ENCODE results near the gene GPD2. TPM values are rescaled to one million over a fixed set of nuclear protein-coding genes. Genes with fewer than 3 reads are reported as not detected.

GPD2 gene
- total RNA-seq, 1 experiment from 2014 or later: 32.2 TPM

GRCh38 chr2:156486614-156487013, 50.4 kb downstream of the GPD2 start:
- POLR2A ChIA-PET: no interaction called here
- DNase-seq (ENCODE audit: low spot score) (no peak), ATAC-seq (no peak)
- Mint-ChIP-seq H3K9me3 (no peaks in the 10 kb centered on the region), H3K27ac (no peak overlapping the region), H3K4me3 (no peak overlapping the region), H3K4me1 (peaks cover 25% of the 10 kb centered on the region), H3K36me3 (no peaks in the 10 kb centered on the region), H3K27me3 (ENCODE audit: low read depth) (no peaks in the 10 kb centered on the region)
- TF ChIP-seq EMX1 (CRISPR knock-in tag; IDR thresholded peaks at IDR 0.05) (no peak), GRHL2 (CRISPR knock-in tag; IDR thresholded peaks at IDR 0.05; ENCODE audit: insufficient replicate concordance, severe bottlenecking) (no peak), USF2 (CRISPR knock-in tag; IDR thresholded peaks at IDR 0.05) (no peak), CREB1 (CRISPR knock-in tag; IDR thresholded peaks at IDR 0.05) (no peak), ATF6 (CRISPR knock-in tag; IDR thresholded peaks at IDR 0.05) (no peak), NR1H2 (CRISPR knock-in tag; IDR thresholded peaks at IDR 0.05) (no peak)
- CTCF ChIA-PET: no interaction called here

GRCh38 chr2:156489195-156489594, 53.0 kb downstream of the GPD2 start:
- ChIA-PET POLR2A (interaction anchor here (0.6 kb wide), 1 partner anchor 30 kb away, joined by 3 read pairs; no protein-coding TSS in a partner anchor), CTCF (no interaction called here)
- Mint-ChIP-seq H3K9me3 (no peaks in the 10 kb centered on the region), H3K4me1 (peaks cover 9% of the 10 kb centered on the region; the same call in 1 of the 2 replicates), H3K36me3 (no peaks in the 10 kb centered on the region), H3K4me3 (no peak overlapping the region), H3K27ac (no peak overlapping the region), H3K27me3 (ENCODE audit: low read depth) (no peaks in the 10 kb centered on the region)
- DNase-seq (ENCODE audit: low spot score) (no peak), ATAC-seq (no peak)
- TF ChIP-seq, protein P1, sequence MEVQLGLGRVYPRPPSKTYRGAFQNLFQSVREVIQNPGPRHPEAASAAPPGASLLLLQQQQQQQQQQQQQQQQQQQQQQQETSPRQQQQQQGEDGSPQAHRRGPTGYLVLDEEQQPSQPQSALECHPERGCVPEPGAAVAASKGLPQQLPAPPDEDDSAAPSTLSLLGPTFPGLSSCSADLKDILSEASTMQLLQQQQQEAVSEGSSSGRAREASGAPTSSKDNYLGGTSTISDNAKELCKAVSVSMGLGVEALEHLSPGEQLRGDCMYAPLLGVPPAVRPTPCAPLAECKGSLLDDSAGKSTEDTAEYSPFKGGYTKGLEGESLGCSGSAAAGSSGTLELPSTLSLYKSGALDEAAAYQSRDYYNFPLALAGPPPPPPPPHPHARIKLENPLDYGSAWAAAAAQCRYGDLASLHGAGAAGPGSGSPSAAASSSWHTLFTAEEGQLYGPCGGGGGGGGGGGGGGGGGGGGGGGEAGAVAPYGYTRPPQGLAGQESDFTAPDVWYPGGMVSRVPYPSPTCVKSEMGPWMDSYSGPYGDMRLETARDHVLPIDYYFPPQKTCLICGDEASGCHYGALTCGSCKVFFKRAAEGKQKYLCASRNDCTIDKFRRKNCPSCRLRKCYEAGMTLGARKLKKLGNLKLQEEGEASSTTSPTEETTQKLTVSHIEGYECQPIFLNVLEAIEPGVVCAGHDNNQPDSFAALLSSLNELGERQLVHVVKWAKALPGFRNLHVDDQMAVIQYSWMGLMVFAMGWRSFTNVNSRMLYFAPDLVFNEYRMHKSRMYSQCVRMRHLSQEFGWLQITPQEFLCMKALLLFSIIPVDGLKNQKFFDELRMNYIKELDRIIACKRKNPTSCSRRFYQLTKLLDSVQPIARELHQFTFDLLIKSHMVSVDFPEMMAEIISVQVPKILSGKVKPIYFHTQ (CRISPR knock-in tag; IDR thresholded peaks at IDR 0.05): no peak
- TF ChIP-seq ETV6 (CRISPR knock-in tag; IDR thresholded peaks at IDR 0.05): 0 out of 2 replicates have a peak, but pooled peaks have one; percentile 28

DNA sequence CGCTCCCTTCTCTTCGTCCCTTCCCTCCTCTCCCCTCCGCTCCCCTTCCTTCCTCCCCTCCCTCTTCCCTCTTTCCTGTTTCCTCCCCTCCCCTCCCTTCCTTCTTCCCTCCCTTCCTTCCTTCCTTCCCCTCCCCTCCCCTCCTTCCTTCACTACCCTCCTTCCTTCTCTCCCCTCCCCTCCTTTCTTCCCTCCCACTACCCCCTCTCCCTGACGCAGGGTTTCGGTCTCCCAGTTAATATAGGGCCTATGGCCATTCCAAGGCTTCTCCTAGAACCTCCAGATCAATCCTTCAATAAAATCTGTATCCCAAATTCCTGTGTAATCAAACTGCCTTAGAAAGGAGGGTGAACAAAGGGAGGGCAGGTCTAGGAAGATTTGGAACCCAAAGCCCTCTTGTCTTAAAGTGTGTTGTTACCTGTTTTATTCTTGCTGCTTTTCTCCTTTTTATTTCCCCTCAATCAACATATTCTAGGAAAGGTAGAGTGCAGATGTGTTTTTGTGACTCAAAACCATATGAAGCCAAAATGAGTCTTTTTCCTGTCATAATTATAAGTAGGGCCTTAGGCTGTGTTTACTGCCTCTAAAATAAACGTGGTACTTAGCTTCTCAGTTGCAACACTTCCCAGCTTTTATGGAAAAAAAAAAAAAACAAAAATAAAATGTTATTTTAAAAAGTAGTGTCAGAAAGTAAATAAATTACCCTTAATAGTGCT, 53.7 kb downstream of the GPD2 start:
- ChIA-PET POLR2A (interaction anchor here (0.6 kb wide), 1 partner anchor 31 kb away, joined by 3 read pairs; no protein-coding TSS in a partner anchor), CTCF (no interaction called here)
- peaks cover 9% of the 10 kb centered on the region; the same call in 1 of the 2 replicates for H3K4me1 Mint-ChIP-seq
- H3K27ac Mint-ChIP-seq: no peak overlapping the region
- H3K4me3 Mint-ChIP-seq: no peak overlapping the region
- ATAC-seq (no peak), DNase-seq (ENCODE audit: low spot score) (no peak)
- no peaks in the 10 kb centered on the region for H3K36me3 Mint-ChIP-seq
- H3K9me3 Mint-ChIP-seq: no peaks in the 10 kb centered on the region
- H3K27me3 Mint-ChIP-seq (ENCODE audit: low read depth): no peaks in the 10 kb centered on the region
- TF ChIP-seq ETV6 (CRISPR knock-in tag; IDR thresholded peaks at IDR 0.05): no peak
- no peak for TF ChIP-seq ZNF219 (CRISPR knock-in tag; IDR thresholded peaks at IDR 0.05; ENCODE audit: borderline replicate concordance)
- TF ChIP-seq ZNF317 (CRISPR knock-in tag; IDR thresholded peaks at IDR 0.05; ENCODE audit: borderline replicate concordance, low read depth): no peak
- TF ChIP-seq USF2 (CRISPR knock-in tag; IDR thresholded peaks at IDR 0.05): no peak
- TF ChIP-seq RORB (CRISPR knock-in tag; IDR thresholded peaks at IDR 0.05): no peak
- no peak for TF ChIP-seq JUN (CRISPR knock-in tag; IDR thresholded peaks at IDR 0.05)
- no peak for TF ChIP-seq PRRX2 (CRISPR knock-in tag; IDR thresholded peaks at IDR 0.05)
- no peak for TF ChIP-seq ZBTB21 (CRISPR knock-in tag; IDR thresholded peaks at IDR 0.05; ENCODE audit: borderline replicate concordance)
- no peak for TF ChIP-seq ZNF121 (CRISPR knock-in tag; IDR thresholded peaks at IDR 0.05)
- no peak for TF ChIP-seq ZNF396 (CRISPR knock-in tag; IDR thresholded peaks at IDR 0.05; ENCODE audit: borderline replicate concordance)
- TF ChIP-seq ZNF671 (CRISPR knock-in tag; IDR thresholded peaks at IDR 0.05): no peak
- TF ChIP-seq TP53 (CRISPR knock-in tag; IDR thresholded peaks at IDR 0.05): no peak
- no peak for TF ChIP-seq ZNF232 (CRISPR knock-in tag; IDR thresholded peaks at IDR 0.05)
- TF ChIP-seq, protein P2, sequence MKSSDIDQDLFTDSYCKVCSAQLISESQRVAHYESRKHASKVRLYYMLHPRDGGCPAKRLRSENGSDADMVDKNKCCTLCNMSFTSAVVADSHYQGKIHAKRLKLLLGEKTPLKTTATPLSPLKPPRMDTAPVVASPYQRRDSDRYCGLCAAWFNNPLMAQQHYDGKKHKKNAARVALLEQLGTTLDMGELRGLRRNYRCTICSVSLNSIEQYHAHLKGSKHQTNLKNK (CRISPR knock-in tag; IDR thresholded peaks at IDR 0.05): no peak
- no peak for TF ChIP-seq ZNF138 (CRISPR knock-in tag; conservative IDR thresholded peaks at IDR 0.05)
- TF ChIP-seq, protein P3, sequence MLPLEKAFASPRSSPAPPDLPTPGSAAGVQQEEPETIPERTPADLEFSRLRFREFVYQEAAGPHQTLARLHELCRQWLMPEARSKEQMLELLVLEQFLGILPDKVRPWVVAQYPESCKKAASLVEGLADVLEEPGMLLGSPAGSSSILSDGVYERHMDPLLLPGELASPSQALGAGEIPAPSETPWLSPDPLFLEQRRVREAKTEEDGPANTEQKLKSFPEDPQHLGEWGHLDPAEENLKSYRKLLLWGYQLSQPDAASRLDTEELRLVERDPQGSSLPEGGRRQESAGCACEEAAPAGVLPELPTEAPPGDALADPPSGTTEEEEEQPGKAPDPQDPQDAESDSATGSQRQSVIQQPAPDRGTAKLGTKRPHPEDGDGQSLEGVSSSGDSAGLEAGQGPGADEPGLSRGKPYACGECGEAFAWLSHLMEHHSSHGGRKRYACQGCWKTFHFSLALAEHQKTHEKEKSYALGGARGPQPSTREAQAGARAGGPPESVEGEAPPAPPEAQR (CRISPR knock-in tag; IDR thresholded peaks at IDR 0.05): no peak
- TF ChIP-seq OVOL2 (CRISPR knock-in tag; IDR thresholded peaks at IDR 0.05; ENCODE audit: borderline replicate concordance): no peak
- TF ChIP-seq JAZF1 (CRISPR knock-in tag; IDR thresholded peaks at IDR 0.05): no peak
